Fibroblast of gingiva (primary cell): ENCODE results near the gene ZNF423.

ENCODE experiments used
- DNase-seq: peaks from one replicate; pipeline ENCODE4 v3.0.0-alpha.2; 2011; ENCODE audit warnings: low read depth

ZNF423 gene

GRCh38 chr16:49724774-49725173 is 131.1 kb downstream of the ZNF423 start:
- no peak for DNase-seq

- DNase-seq: no peak
Measured at GRCh38 chr16:49723310-49723709, 132.6 kb downstream of the ZNF423 start.

GRCh38 chr16:49720225-49720624 is 135.7 kb downstream of the ZNF423 start:
- no peak for DNase-seq

GRCh38 chr16:49717689-49718088 is 138.2 kb downstream of the ZNF423 start:
- no peak for DNase-seq

- no peak for DNase-seq
Measured at GRCh38 chr16:49716339-49716934, 139.5 kb downstream of the ZNF423 start.

GRCh38 chr16:49713770-49714169 is 142.1 kb downstream of the ZNF423 start:
- no peak for DNase-seq

- DNase-seq: no peak
Measured at GRCh38 chr16:49712542-49712941, 143.4 kb downstream of the ZNF423 start.

GRCh38 chr16:49712106-49712505 is 143.8 kb downstream of the ZNF423 start:
- DNase-seq: no peak

- no peak for DNase-seq
Measured at GRCh38 chr16:49709057-49709456, 146.9 kb downstream of the ZNF423 start.

- DNase-seq: no peak
Measured at GRCh38 chr16:49708491-49708890, 147.4 kb downstream of the ZNF423 start.

GRCh38 chr16:49706620-49707355 is 149.1 kb downstream of the ZNF423 start:
- DNase-seq: no peak

GRCh38 chr16:49704586-49705155 is 151.2 kb downstream of the ZNF423 start:
- DNase-seq: no peak

- DNase-seq: no peak
Measured at GRCh38 chr16:49703483-49703882, 152.4 kb downstream of the ZNF423 start.

- DNase-seq: no peak
Measured at GRCh38 chr16:49701789-49702494, 154.0 kb downstream of the ZNF423 start.

GRCh38 chr16:49701065-49701685 is 154.7 kb downstream of the ZNF423 start:
- no peak for DNase-seq

- DNase-seq: peak; percentile 8
Measured at GRCh38 chr16:49700251-49701064, 155.5 kb downstream of the ZNF423 start.

- no peak for DNase-seq
Measured at GRCh38 chr16:49699841-49700175, 156.1 kb downstream of the ZNF423 start.

GRCh38 chr16:49698931-49699840 is 156.7 kb downstream of the ZNF423 start:
- DNase-seq: peak; percentile 31

GRCh38 chr16:49698453-49698815 is 157.5 kb downstream of the ZNF423 start:
- no peak for DNase-seq

- DNase-seq: no peak
Measured at GRCh38 chr16:49697631-49698452, 158.1 kb downstream of the ZNF423 start.
